HG02678 (cell line): ENCODE measurements around the gene GLRA3.
"Not testable (repeated sequence)": the region's sequence is repeated elsewhere in the genome, so short reads cannot be mapped to it uniquely, and the experiment has no call there.

ENCODE experiments used
- ATAC-seq: cut with Tn5 transposase; IDR thresholded peaks from one replicate; pipeline ENCODE4 v1.9.1; 2021; ENCODE audit warnings: mild to moderate bottlenecking, moderate library complexity; ENCODE audit not compliant: unreplicated experiment

Gene GLRA3

GRCh38 chr4:174669270-174669669 is 159.8 kb downstream of the GLRA3 start:
- no peak for ATAC-seq

DNA sequence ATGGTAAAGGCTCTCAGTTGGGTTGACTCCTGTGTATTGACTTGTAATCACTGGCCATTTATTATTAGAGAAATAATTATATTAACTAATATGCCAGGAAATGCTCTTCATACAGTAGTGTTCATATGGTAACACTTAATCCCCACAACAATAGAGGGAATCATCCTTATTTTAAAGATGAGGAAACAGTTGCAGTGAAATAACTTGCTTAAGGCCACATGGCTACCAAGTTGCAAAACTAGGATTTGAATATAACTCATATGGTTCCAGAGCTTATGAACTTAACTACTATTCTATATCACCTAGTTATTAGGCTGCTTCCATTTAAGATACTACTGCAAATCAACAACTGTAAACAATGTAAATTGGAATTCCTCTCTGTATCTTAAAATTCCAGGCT is 163.2 kb downstream of the GLRA3 start:
- no peak for ATAC-seq

DNA sequence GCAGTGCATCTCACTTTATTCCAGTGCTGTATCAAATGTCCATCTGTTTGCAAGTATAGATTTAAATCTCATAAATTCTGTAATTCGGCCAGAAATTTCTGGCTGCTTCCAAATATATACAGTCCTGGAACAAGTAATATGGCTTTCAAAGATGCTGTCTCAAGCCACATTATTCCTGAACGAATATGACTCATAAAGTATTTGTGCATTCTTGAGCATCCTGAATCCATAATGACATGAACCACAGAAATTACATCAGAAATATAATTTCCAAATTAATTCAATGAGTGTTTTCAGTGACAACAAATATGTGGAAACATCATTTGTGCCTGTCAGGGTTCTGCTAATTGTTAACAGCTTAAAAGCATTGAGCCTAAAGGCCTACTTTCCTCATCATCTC is 165.8 kb downstream of the GLRA3 start:
- no peak for ATAC-seq

- ATAC-seq = no peak
Measured at GRCh38 chr4:174658246-174658645, 170.8 kb downstream of the GLRA3 start.

DNA sequence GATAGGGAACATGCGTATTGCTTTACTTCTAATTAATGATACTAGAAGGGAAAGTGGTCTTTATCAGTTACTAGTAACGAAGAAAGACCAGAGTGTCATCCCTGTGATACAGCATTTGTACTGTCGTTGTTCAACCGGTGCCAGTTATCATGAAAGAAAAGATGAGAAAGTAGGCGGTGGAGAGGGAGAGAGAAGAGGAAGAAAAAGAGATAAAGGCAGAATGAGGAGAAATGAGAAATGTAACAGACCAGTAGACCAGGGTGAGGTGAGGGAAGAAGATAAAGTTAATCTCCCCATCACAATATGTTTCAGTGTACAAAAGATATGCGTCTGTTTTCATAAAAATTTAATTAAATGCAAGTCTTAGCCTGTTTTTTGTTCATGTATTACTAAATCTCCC is 171.6 kb downstream of the GLRA3 start:
- ATAC-seq = no peak

DNA sequence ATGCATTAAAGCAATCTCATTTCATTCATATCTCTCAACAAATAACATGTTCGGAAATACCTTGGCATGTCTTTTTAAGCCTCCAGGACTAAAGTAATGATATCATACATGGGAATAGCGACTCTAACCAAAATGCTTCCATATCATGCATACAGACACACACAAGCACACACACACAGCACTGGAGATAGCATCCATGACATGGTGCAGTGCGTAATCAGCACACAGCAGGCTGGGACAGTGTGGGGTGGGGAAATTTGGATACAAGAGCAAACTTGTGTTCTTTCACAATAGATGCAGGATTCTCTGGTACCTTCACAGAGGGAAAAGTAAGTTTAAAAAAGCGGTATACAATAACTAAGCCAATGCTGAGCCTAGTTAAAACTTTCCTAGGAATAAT is 174.4 kb downstream of the GLRA3 start:
- no peak for ATAC-seq

GRCh38 chr4:174650711-174651355 is 178.2 kb downstream of the GLRA3 start:
- ATAC-seq = no peak

- ATAC-seq = no peak
Measured at GRCh38 chr4:174648812-174649211, 180.2 kb downstream of the GLRA3 start.

- no peak for ATAC-seq
Measured at GRCh38 chr4:174646326-174646725, 182.7 kb downstream of the GLRA3 start.

DNA sequence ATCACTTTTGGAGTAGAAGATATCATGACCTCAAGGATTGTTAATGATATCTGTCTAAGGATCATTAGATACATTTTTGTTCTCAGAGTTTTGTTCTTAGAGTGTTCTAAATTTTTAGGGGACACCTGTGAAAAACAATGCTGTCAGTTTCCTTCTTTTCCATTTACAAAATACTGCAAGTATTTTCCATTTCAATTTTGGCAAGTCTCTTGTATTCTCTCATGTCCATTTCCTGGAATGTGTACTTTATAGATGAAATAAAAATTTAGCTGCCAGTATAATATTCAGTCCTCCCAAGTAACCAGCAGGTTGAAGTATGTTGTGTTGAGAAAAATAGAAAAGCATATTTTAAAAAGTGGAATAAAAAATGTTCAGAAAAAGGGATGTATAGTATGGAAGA is 188.9 kb downstream of the GLRA3 start:
- no peak for ATAC-seq

GRCh38 chr4:174635732-174636131 is 193.3 kb downstream of the GLRA3 start:
- ATAC-seq = no peak

GRCh38 chr4:174633399-174633798 is 195.6 kb downstream of the GLRA3 start:
- ATAC-seq = no peak

DNA sequence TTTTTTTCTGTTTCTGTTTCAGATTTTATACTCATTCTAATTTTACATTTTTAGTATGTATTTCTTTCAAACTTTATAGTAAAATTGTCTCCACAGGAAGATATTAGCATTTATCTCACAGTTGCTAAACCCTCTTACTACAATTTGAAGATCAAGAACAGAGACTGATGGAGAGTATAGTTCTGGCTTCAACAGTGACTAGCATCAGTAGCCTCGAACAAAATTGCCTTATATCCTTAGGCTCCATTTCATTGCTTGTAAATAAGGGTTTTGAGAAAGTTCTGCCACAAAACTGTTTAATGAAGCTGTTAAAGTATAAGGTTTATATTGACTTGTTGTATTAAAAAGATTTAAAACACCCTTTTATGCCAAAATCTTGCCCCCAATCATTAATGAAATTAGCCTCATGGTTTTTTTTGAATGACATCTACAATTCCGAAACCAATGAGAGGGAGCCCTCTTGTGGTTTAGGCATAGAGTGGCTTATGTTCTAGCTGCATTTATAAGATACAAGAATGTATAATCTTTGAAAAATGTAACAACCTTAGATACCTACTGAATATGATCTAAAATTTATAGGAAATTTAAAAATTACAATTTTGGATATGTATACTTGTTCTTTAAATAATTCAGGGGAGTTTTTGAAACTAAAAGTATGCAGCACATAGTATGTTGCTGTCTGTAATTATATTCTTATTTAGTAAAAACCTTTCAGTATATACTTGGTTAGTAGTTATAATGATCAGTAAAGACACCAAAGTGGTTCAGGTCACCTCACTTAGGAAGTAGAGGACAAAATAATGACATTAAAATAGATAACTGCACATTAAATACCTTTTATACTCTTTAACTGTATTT is 196.9 kb downstream of the GLRA3 start:
- ATAC-seq = peak; percentile 73

DNA sequence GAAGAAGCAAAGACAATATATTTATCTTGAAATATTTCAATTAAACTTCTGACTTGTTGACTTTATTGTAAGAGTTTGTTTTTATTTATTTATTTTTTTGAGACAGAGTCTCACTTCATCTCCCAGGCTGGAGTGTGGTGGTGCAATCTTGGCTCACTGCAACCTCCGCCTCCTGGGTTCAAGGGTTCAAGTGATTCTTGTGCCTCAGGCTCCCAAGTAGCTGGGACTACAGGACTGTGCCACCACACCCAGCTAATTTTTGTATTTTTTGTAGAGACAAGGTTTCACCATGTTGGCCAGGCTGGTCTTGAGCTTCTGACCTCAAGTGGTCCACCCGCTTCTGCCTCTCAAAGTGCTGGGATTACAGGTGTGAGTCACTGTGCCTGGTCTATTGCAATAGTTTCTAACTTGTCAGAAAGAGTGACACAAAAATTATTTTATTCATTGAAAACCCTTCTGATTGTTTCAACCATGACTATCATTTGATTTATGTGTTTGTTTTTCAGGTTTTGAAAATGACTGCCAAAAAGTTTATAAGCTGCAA is 199.1 kb downstream of the GLRA3 start:
- not testable (repeated sequence) for ATAC-seq

GRCh38 chr4:174629265-174629664 is 199.8 kb downstream of the GLRA3 start:
- ATAC-seq = no peak

GRCh38 chr4:174628191-174628590 is 200.9 kb downstream of the GLRA3 start:
- ATAC-seq = no peak

GRCh38 chr4:174627473-174627872 is 201.6 kb downstream of the GLRA3 start:
- no peak for ATAC-seq

DNA sequence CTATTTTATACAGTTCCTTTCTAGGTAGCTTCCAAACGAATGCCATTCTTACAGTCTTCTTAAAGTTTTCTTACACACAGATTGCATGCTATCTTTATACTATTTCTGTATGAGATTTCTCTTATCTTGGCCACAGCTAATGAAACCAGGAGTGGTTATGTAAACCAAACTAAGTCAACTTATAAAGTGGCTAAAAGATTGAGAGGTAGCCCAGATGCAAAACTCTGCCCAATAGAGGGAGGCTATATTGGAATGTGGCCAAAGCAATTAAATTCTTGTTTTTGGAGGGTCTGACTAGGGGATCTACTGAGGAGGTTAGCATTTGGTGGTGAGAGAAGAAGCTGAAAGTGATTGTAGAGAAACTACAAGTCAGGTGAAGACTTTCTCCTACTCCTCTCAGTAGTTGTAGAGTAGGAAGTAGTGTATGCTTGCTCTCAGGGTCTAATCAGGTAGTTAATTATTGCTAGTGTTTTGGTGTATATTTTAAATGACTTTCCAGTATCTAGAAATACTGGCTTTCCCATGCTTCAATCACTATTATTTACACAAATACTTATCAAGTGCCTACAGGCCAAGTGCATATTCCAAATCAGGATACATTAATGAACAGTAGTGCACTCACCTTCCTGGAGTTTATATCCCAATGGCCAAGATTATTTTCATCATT is 202.6 kb downstream of the GLRA3 start:
- no peak for ATAC-seq

DNA sequence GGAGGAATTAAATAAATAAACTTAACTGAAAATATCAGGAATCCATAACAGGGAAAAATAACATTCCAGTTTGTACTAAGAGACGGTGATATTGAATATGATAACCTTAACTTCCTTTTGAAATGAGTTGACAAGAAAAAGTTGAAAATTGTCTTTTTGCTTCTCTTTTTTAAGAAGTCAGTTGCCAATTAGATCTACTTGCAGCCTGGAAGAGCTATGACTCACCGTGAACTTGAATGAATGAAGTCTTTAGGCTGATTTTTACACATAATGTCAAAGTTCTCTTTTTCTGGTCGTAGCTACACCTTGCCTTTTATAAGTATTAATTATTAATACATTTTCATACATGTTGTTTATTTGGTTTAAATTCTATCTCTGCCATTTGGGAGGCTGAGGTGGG is 212.4 kb downstream of the GLRA3 start:
- no peak for ATAC-seq

- ATAC-seq = no peak
Measured at GRCh38 chr4:174613979-174614378, 215.1 kb downstream of the GLRA3 start.

DNA sequence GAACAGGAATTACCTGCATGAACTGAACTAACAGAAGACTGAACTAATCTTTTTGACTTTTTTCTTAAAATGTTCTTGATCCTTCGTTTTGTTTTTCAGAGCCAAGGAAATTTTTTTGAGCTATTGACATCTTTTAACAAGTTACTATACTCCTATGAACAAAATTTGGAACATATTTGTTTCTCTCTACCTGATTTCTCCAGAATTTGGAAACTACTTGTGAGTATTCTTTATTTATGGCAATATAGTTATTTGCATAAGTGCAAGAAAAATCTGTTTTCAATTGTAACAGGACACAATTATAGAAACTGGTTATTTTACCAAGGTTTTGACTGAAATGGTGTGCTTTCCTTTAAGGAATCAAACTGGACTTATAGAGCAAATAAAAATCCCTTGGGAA is 217.3 kb downstream of the GLRA3 start:
- no peak for ATAC-seq

GRCh38 chr4:174607792-174608191 is 221.3 kb downstream of the GLRA3 start:
- ATAC-seq = no peak
